KOPT-K1 (cell line): ENCODE measurements around the gene ITIH3.

Experiments used
- H3K27ac ChIP-seq: fragments of 200-600 bp; sonication (generic); 2 replicates; pipeline ENCODE4 v1.5.1; 2016; ENCODE audit warnings: antibody characterized with exemption, mild to moderate bottlenecking, low read depth, low read length; ENCODE audit not compliant: poor library complexity, severe bottlenecking
- H3K36me3 ChIP-seq: fragments of 200-600 bp; sonication (generic); 2 replicates; pipeline ENCODE4 v1.5.1; 2017; ENCODE audit warnings: antibody characterized with exemption, mild to moderate bottlenecking, low read length, moderate library complexity; ENCODE audit not compliant: insufficient read depth
- H3K9me3 ChIP-seq: fragments of 200-600 bp; sonication (generic); 2 replicates; pipeline ENCODE4 v1.5.1; 2017; ENCODE audit warnings: antibody characterized with exemption, low read length, mild to moderate bottlenecking; ENCODE audit not compliant: insufficient read depth, poor library complexity, severe bottlenecking

Gene ITIH3

GRCh38 chr3:52794612-52795099, at the start of gene ITIH3:
TSS of gene ITIH3 (plus strand) at chr3:52794796. CDS start at chr3:52794804, 8 bp downstream.
- H3K27ac ChIP-seq: no peak within 1 kb of the TSS
- H3K36me3 ChIP-seq: no peaks in the 10 kb centered on the region
- H3K9me3 ChIP-seq: no peaks in the 10 kb centered on the region

GRCh38 chr3:52752045-52752660, 42.4 kb upstream of the ITIH3 start:
- no peak overlapping the region for H3K27ac ChIP-seq
- no peaks in the 10 kb centered on the region for H3K9me3 ChIP-seq
- peaks cover 80% of the 10 kb centered on the region for H3K36me3 ChIP-seq

GRCh38 chr3:52754373-52754772, 40.2 kb upstream of the ITIH3 start:
- H3K27ac ChIP-seq: no peak overlapping the region
- H3K9me3 ChIP-seq: no peaks in the 10 kb centered on the region
- H3K36me3 ChIP-seq: peaks cover 78% of the 10 kb centered on the region

GRCh38 chr3:52756141-52756540, 38.5 kb upstream of the ITIH3 start:
- Histone ChIP-seq H3K27ac (no peak overlapping the region), H3K36me3 (peaks cover 76% of the 10 kb centered on the region), H3K9me3 (no peaks in the 10 kb centered on the region)

GRCh38 chr3:52763466-52763865, 31.1 kb upstream of the ITIH3 start:
- Histone ChIP-seq H3K9me3 (no peaks in the 10 kb centered on the region), H3K27ac (no peak overlapping the region), H3K36me3 (peaks cover 95% of the 10 kb centered on the region)

- Histone ChIP-seq H3K9me3 (no peaks in the 10 kb centered on the region), H3K27ac (peak overlapping the region; percentile 84), H3K36me3 (peaks cover 34% of the 10 kb centered on the region)
These were observed 24.7 kb upstream of the ITIH3 start for GRCh38 chr3:52769786-52770455.

GRCh38 chr3:52770496-52771333, 23.9 kb upstream of the ITIH3 start, which contains the start of gene NEK4:
TSS of gene NEK4 (minus strand) at chr3:52770940. CDS start at chr3:52770746, 194 bp downstream.
- H3K9me3 ChIP-seq: no peaks in the 10 kb centered on the region
- peak within 1 kb of the TSS; percentile 84 for H3K27ac ChIP-seq
- peaks cover 26% of the 10 kb centered on the region for H3K36me3 ChIP-seq

- H3K27ac ChIP-seq: peak overlapping the region; percentile 84
- H3K36me3 ChIP-seq: peaks cover 20% of the 10 kb centered on the region
- H3K9me3 ChIP-seq: no peaks in the 10 kb centered on the region
These were observed 23.3 kb upstream of the ITIH3 start for GRCh38 chr3:52771334-52771681.

GRCh38 chr3:52771702-52772101, 22.9 kb upstream of the ITIH3 start:
- Histone ChIP-seq H3K9me3 (no peaks in the 10 kb centered on the region), H3K27ac (peak overlapping the region; percentile 84), H3K36me3 (peaks cover 16% of the 10 kb centered on the region)

- no peaks in the 10 kb centered on the region for H3K9me3 ChIP-seq
- no peak overlapping the region for H3K27ac ChIP-seq
- H3K36me3 ChIP-seq: no peaks in the 10 kb centered on the region
These were observed 21.1 kb upstream of the ITIH3 start for GRCh38 chr3:52773361-52774065.

GRCh38 chr3:52774066-52774713, 20.4 kb upstream of the ITIH3 start:
- no peaks in the 10 kb centered on the region for H3K9me3 ChIP-seq
- no peaks in the 10 kb centered on the region for H3K36me3 ChIP-seq
- no peak overlapping the region for H3K27ac ChIP-seq

- H3K27ac ChIP-seq: no peak overlapping the region
- no peaks in the 10 kb centered on the region for H3K36me3 ChIP-seq
- H3K9me3 ChIP-seq: no peaks in the 10 kb centered on the region
These were observed 19.4 kb upstream of the ITIH3 start for GRCh38 chr3:52774901-52775864.

GRCh38 chr3:52775877-52776276, 18.7 kb upstream of the ITIH3 start:
- Histone ChIP-seq H3K27ac (no peak overlapping the region), H3K36me3 (no peaks in the 10 kb centered on the region), H3K9me3 (no peaks in the 10 kb centered on the region)
